Uterus (tissue), 2 donors: ENCODE data around the gene RRBP1.

Source experiments
- CTCF ChIP-seq, 4 experiments: fragments of 200-600 bp in 2 of 4; fragments of 450-650 bp in 2 of 4; sonication (generic) in 2 of 4; IDR thresholded peaks; one replicate each; pipeline ENCODE4 v1.5.1; 2016 to 2019; ENCODE audit warnings: antibody characterized with exemption in 4 of 4, mild to moderate bottlenecking in 2 of 4, moderate library complexity in 1 of 4
- POLR2A ChIP-seq, 2 donors: fragments of 450-650 bp; IDR thresholded peaks; one replicate each; pipeline ENCODE4 v1.6.1; 2016; ENCODE audit warnings: antibody characterized with exemption in 2 of 2, mild to moderate bottlenecking in 1 of 2, moderate library complexity in 1 of 2

- TF ChIP-seq CTCF (IDR thresholded peaks at IDR 0.05) (no peak), POLR2A (IDR thresholded peaks at IDR 0.05) (no peak)
These were observed 26.8 kb downstream of the RRBP1 start for GRCh38 chr20:17655286-17655651.
